GM18873 (cell line): ENCODE data around the gene PLAC8L1.

Experiments
- ATAC-seq: cut with Tn5 transposase; IDR thresholded peaks from one replicate; pipeline ENCODE4 v1.9.1; 2021; ENCODE audit warnings: mild to moderate bottlenecking, moderate library complexity, moderate number of reproducible peaks; ENCODE audit not compliant: unreplicated experiment, low FRiP score

The PLAC8L1 gene

GRCh38 chr5:146081556-146081955, 23.8 kb downstream of the PLAC8L1 start:
- no peak for ATAC-seq

GRCh38 chr5:146079695-146080373, 25.5 kb downstream of the PLAC8L1 start:
- ATAC-seq: no peak

- no peak for ATAC-seq
These were observed 26.8 kb downstream of the PLAC8L1 start for GRCh38 chr5:146078566-146078965.

- ATAC-seq: no peak
These were observed 28.9 kb downstream of the PLAC8L1 start for GRCh38 chr5:146076455-146076854.

- ATAC-seq: no peak
These were observed 29.3 kb downstream of the PLAC8L1 start for GRCh38 chr5:146076028-146076427.

- ATAC-seq: no peak
These were observed 32.0 kb downstream of the PLAC8L1 start for GRCh38 chr5:146073239-146073900.

- no peak for ATAC-seq
These were observed 32.8 kb downstream of the PLAC8L1 start for GRCh38 chr5:146072595-146072994.

GRCh38 chr5:146071171-146071570, 34.2 kb downstream of the PLAC8L1 start:
- no peak for ATAC-seq

- ATAC-seq: no peak
These were observed 34.6 kb downstream of the PLAC8L1 start for GRCh38 chr5:146070746-146071145.

GRCh38 chr5:146069780-146070099, 35.6 kb downstream of the PLAC8L1 start:
- ATAC-seq: peak; percentile 45

- peak; percentile 58 for ATAC-seq
These were observed 36.2 kb downstream of the PLAC8L1 start for GRCh38 chr5:146068977-146069779.

- ATAC-seq: no peak
These were observed 37.2 kb downstream of the PLAC8L1 start for GRCh38 chr5:146068206-146068605.

GRCh38 chr5:146066968-146067367, 38.4 kb downstream of the PLAC8L1 start:
- ATAC-seq: no peak

- ATAC-seq: no peak
These were observed 45.2 kb downstream of the PLAC8L1 start for GRCh38 chr5:146060221-146060585.

- no peak for ATAC-seq
These were observed 45.7 kb downstream of the PLAC8L1 start for GRCh38 chr5:146059460-146060220.

GRCh38 chr5:146055432-146055831, 49.9 kb downstream of the PLAC8L1 start:
- no peak for ATAC-seq

- no peak for ATAC-seq
These were observed 52.6 kb downstream of the PLAC8L1 start for GRCh38 chr5:146052780-146053179.

GRCh38 chr5:146051678-146052077, 53.7 kb downstream of the PLAC8L1 start:
- no peak for ATAC-seq

GRCh38 chr5:146050086-146050485, 55.3 kb downstream of the PLAC8L1 start:
- ATAC-seq: no peak

- no peak for ATAC-seq
These were observed 55.7 kb downstream of the PLAC8L1 start for GRCh38 chr5:146049704-146050026.
